Right lobe of liver (tissue), 4 donors: ENCODE measurements around the gene SERP2.

ENCODE experiments used
- CTCF ChIP-seq, 4 donors: fragments of 200-600 bp in 3 of 4; fragments of 450-650 bp in 1 of 4; IDR thresholded peaks; one replicate each; pipeline versions ENCODE4 v1.5.1 to v1.8.0; 2016 to 2022; ENCODE audit warnings: antibody characterized with exemption in 4 of 4, mild to moderate bottlenecking in 2 of 4
- POLR2A ChIP-seq: fragments of 450-650 bp; IDR thresholded peaks from one replicate; pipeline ENCODE4 v1.6.1; 2017; ENCODE audit warnings: antibody characterized with exemption, mild to moderate bottlenecking
- donor health status: DM: no; HTN: no; CAD: no.
- donor health status: DM: no; HTN: no; CAD: no.
- donor health status: DM: no; HTN: yes; CAD: no.

- TF ChIP-seq POLR2A (peak; percentile 99), CTCF (IDR thresholded peaks at IDR 0.05) (no peak)
Observed at GRCh38 chr13:44436589-44437337, 63.1 kb downstream of the SERP2 start.
